Muscle layer of colon (tissue), 2 donors: Measurements from ENCODE around the gene C21orf91.

Experiments
- H3K27ac ChIP-seq: one replicate; pipeline ENCODE4 v1.7.0; 2013; ENCODE audit warnings: low read depth, mild to moderate bottlenecking, low read length, moderate library complexity
- H3K27me3 ChIP-seq, 2 donors: one replicate each; pipeline ENCODE4 v1.7.0; 2013; ENCODE audit warnings: low read length in 2 of 2, mild to moderate bottlenecking in 2 of 2; ENCODE audit not compliant: insufficient read depth in 2 of 2, control insufficient read depth in 1 of 2
- H3K36me3 ChIP-seq: one replicate; pipeline ENCODE4 v1.7.0; 2013; ENCODE audit warnings: mild to moderate bottlenecking, low read length; ENCODE audit not compliant: insufficient read depth
- H3K4me1 ChIP-seq: one replicate; pipeline ENCODE4 v1.7.0; 2013; ENCODE audit warnings: mild to moderate bottlenecking, low read length; ENCODE audit not compliant: insufficient read depth
- H3K4me3 ChIP-seq, 2 donors: one replicate each; pipeline ENCODE4 v1.7.0; 2013; ENCODE audit warnings: low read length in 2 of 2, low read depth in 1 of 2, mild to moderate bottlenecking in 1 of 2, moderate library complexity in 1 of 2
- H3K9ac ChIP-seq: one replicate; pipeline ENCODE4 v1.7.0; 2013; ENCODE audit warnings: low read length
- H3K9me3 ChIP-seq: one replicate; pipeline ENCODE4 v1.7.0; 2013; ENCODE audit warnings: mild to moderate bottlenecking, low read length
- donor health status: abdominal sarcoma.
- donor health status: Adenocarcinoma of cecum.

Gene C21orf91

DNA sequence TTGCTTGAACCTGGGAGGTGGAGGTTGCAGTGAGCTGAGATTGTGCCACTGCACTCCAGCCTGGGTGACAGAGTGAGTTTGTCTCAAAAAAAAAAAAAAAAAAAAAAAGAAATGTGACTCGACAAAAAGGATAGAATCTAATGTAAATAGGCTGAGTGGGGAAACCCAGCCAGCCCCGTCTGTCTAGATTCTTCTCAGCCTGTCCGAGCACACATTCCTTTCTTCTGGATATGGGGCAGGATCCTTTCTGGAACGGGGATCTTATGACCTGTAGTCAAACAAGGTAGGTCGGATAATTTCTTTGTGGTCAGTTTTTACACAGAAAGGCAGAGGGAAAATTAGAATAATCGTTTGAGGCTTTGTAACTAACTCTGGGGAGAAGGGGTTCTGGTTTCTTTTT is 74.1 kb downstream of the C21orf91 start:
- Histone ChIP-seq H3K4me3 (no peak overlapping the region), H3K9ac (no peak overlapping the region), H3K9me3 (no peaks in the 10 kb centered on the region), H3K36me3 (no peaks in the 10 kb centered on the region), H3K27me3 (no peaks in the 10 kb centered on the region), H3K4me1 (no peaks in the 10 kb centered on the region), H3K27ac (no peak overlapping the region)

DNA sequence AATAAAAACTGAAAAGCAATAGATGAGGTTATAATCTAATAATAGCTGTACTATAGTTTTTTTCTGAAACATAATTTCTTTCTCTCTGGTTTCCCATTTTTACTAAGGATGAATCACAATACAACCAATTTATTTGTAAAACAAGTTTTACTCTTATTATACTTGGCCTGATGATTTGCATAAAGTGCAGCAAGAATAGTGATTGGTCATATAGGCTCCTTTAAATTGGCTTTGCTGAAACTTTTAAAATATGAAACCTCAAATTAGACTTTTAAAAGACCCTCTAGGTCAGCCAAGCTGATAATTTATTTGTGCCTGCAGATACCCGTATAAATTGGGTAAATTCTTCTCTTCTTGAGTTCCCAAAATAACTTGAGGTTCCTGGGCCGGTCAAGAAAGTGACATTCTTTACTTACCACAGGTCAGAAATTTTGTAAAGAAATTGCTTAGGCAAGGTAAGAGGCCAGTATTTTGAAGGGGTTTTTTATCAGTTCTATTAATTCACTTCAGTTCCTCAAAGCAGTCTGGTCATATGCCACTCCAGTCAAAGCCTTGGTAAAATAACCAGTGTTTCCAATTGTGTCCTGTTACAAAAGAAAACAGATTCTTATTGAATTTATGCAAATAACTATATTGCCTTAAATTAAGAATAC is 76.1 kb downstream of the C21orf91 start:
- Histone ChIP-seq H3K4me3 (no peak overlapping the region), H3K27ac (no peak overlapping the region), H3K36me3 (no peaks in the 10 kb centered on the region), H3K9me3 (no peaks in the 10 kb centered on the region), H3K9ac (no peak overlapping the region), H3K27me3 (no peaks in the 10 kb centered on the region), H3K4me1 (no peaks in the 10 kb centered on the region)

- Histone ChIP-seq H3K9me3 (no peaks in the 10 kb centered on the region), H3K4me1 (no peaks in the 10 kb centered on the region), H3K9ac (no peak overlapping the region), H3K27ac (no peak overlapping the region), H3K27me3 (no peaks in the 10 kb centered on the region), H3K4me3 (no peak overlapping the region), H3K36me3 (no peaks in the 10 kb centered on the region)
Measured at GRCh38 chr21:17742181-17742580, 77.0 kb downstream of the C21orf91 start.
